Adrenal gland (tissue), 5 donors: ENCODE results near the gene COL4A5.

Experiments used
- POLR2A ChIP-seq, 2 donors: fragments of 450-650 bp; IDR thresholded peaks; one replicate each; pipeline ENCODE4 v1.6.1; 2017; ENCODE audit warnings: antibody characterized with exemption in 2 of 2, mild to moderate bottlenecking in 2 of 2, moderate library complexity in 1 of 2
- TF ChIP-seq, protein P1 (sequence below), 6 experiments: fragments of 450-650 bp in 4 of 6; fragments of 200-600 bp in 2 of 6; sonication (generic) in 1 of 6; IDR thresholded peaks; 1 replicate in 5 of 6; 2 replicates in 1 of 6; pipeline versions ENCODE4 v1.5.1 to v1.8.0; 2016 to 2021; ENCODE audit warnings: antibody characterized with exemption in 6 of 6, mild to moderate bottlenecking in 2 of 6, moderate library complexity in 1 of 6
- donor health status: DM: no; HTN: no; CAD: no.

DNA sequence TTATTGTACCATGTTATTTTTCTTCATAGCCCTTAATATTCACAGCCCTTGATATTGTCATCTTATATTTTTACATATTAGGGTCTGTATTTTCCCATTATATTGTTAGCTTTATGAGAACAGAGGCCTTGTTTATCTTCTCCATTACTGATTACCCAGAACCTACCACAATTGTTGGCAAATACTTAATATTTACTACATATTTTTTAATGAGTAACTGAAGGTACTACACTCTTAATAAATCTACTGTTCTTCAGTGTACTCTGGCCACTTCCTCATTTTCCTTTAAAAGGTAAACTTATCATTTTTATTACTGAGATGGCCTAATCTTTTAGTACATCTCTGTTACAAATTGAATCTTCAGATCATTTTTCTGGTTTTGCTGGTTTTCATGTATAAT lies 133.5 kb downstream of the COL4A5 start:
- TF ChIP-seq, protein P1, sequence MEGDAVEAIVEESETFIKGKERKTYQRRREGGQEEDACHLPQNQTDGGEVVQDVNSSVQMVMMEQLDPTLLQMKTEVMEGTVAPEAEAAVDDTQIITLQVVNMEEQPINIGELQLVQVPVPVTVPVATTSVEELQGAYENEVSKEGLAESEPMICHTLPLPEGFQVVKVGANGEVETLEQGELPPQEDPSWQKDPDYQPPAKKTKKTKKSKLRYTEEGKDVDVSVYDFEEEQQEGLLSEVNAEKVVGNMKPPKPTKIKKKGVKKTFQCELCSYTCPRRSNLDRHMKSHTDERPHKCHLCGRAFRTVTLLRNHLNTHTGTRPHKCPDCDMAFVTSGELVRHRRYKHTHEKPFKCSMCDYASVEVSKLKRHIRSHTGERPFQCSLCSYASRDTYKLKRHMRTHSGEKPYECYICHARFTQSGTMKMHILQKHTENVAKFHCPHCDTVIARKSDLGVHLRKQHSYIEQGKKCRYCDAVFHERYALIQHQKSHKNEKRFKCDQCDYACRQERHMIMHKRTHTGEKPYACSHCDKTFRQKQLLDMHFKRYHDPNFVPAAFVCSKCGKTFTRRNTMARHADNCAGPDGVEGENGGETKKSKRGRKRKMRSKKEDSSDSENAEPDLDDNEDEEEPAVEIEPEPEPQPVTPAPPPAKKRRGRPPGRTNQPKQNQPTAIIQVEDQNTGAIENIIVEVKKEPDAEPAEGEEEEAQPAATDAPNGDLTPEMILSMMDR (IDR thresholded peaks at IDR 0.05): no peak
- no peak for TF ChIP-seq POLR2A (IDR thresholded peaks at IDR 0.05)
